ENCODE data around the gene NUTF2. TPM values are rescaled to one million over a fixed set of nuclear protein-coding genes. Genes with fewer than 3 reads are reported as not detected.

Gene NUTF2
- total RNA-seq, 1 experiment from 2014 or later, result 145 TPM

- TF ChIP-seq, protein P1, sequence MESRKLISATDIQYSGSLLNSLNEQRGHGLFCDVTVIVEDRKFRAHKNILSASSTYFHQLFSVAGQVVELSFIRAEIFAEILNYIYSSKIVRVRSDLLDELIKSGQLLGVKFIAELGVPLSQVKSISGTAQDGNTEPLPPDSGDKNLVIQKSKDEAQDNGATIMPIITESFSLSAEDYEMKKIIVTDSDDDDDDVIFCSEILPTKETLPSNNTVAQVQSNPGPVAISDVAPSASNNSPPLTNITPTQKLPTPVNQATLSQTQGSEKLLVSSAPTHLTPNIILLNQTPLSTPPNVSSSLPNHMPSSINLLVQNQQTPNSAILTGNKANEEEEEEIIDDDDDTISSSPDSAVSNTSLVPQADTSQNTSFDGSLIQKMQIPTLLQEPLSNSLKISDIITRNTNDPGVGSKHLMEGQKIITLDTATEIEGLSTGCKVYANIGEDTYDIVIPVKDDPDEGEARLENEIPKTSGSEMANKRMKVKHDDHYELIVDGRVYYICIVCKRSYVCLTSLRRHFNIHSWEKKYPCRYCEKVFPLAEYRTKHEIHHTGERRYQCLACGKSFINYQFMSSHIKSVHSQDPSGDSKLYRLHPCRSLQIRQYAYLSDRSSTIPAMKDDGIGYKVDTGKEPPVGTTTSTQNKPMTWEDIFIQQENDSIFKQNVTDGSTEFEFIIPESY (IDR thresholded peaks at IDR 0.05; ENCODE audit: extremely low read depth, insufficient replicate concordance, low read length), result no peak
- TF ChIP-seq, protein P2, sequence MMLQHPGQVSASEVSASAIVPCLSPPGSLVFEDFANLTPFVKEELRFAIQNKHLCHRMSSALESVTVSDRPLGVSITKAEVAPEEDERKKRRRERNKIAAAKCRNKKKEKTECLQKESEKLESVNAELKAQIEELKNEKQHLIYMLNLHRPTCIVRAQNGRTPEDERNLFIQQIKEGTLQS (IDR thresholded peaks at IDR 0.05), result no peak
- TF ChIP-seq POLR2A (IDR thresholded peaks at IDR 0.05; ENCODE audit: borderline replicate concordance, extremely low read depth, insufficient read depth, insufficient read length) (no peak), SIN3A (IDR thresholded peaks at IDR 0.05; ENCODE audit: low read depth) (no peak), ZNF274 (IDR thresholded peaks at IDR 0.05; ENCODE audit: low read depth, low read length) (no peak), ZFX (IDR thresholded peaks at IDR 0.05) (no peak), EZH2phosphoT487 (IDR thresholded peaks at IDR 0.05; ENCODE audit: borderline replicate concordance) (no peak)
- TF ChIP-seq, protein P3, sequence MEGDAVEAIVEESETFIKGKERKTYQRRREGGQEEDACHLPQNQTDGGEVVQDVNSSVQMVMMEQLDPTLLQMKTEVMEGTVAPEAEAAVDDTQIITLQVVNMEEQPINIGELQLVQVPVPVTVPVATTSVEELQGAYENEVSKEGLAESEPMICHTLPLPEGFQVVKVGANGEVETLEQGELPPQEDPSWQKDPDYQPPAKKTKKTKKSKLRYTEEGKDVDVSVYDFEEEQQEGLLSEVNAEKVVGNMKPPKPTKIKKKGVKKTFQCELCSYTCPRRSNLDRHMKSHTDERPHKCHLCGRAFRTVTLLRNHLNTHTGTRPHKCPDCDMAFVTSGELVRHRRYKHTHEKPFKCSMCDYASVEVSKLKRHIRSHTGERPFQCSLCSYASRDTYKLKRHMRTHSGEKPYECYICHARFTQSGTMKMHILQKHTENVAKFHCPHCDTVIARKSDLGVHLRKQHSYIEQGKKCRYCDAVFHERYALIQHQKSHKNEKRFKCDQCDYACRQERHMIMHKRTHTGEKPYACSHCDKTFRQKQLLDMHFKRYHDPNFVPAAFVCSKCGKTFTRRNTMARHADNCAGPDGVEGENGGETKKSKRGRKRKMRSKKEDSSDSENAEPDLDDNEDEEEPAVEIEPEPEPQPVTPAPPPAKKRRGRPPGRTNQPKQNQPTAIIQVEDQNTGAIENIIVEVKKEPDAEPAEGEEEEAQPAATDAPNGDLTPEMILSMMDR (IDR thresholded peaks at IDR 0.05 in 2 of 3, conservative IDR thresholded peaks at IDR 0.05 in 1 of 3; ENCODE audit: borderline replicate concordance in 1 of 3, insufficient read depth in 1 of 3, low read depth in 2 of 3, low read length in 2 of 3), result no peak
Measured at GRCh38 chr16:67878232-67878631, 31.5 kb downstream of the NUTF2 start (continued).

DNA sequence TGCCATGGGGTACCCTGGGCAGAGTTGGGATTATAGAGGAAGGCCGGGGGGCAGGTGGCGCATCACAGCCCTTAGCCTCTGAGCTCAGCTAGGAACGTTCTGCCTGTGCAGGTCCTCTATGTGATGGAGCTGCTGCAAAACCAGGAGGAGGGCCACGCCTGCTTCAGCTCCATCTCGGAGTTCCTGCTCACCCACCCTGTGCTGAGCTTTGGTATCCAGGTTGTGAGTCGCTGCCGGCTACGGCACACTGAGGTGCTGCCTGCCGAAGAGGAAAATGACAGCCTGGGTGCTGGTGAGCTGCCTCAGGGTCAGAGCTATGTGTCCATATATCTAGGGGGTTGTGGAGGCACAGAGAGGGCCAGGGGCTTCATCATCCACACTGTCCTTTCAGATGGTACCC lies 32.1 kb downstream of the NUTF2 start:
- TF ChIP-seq MAX (IDR thresholded peaks at IDR 0.05), result no peak
- no peak for TF ChIP-seq RAD21 (IDR thresholded peaks at IDR 0.05; ENCODE audit: low read depth)
- TF ChIP-seq SIN3A (IDR thresholded peaks at IDR 0.05; ENCODE audit: low read depth), result no peak
- TF ChIP-seq, protein P3 (IDR thresholded peaks at IDR 0.05 in 2 of 3, conservative IDR thresholded peaks at IDR 0.05 in 1 of 3; ENCODE audit: borderline replicate concordance in 1 of 3, insufficient read depth in 1 of 3, low read depth in 2 of 3, low read length in 2 of 3), result no peak
- TF ChIP-seq YY1 (IDR thresholded peaks at IDR 0.05; ENCODE audit: extremely low read depth, insufficient replicate concordance, low read depth, low read length), result no peak
- TF ChIP-seq, protein P4, sequence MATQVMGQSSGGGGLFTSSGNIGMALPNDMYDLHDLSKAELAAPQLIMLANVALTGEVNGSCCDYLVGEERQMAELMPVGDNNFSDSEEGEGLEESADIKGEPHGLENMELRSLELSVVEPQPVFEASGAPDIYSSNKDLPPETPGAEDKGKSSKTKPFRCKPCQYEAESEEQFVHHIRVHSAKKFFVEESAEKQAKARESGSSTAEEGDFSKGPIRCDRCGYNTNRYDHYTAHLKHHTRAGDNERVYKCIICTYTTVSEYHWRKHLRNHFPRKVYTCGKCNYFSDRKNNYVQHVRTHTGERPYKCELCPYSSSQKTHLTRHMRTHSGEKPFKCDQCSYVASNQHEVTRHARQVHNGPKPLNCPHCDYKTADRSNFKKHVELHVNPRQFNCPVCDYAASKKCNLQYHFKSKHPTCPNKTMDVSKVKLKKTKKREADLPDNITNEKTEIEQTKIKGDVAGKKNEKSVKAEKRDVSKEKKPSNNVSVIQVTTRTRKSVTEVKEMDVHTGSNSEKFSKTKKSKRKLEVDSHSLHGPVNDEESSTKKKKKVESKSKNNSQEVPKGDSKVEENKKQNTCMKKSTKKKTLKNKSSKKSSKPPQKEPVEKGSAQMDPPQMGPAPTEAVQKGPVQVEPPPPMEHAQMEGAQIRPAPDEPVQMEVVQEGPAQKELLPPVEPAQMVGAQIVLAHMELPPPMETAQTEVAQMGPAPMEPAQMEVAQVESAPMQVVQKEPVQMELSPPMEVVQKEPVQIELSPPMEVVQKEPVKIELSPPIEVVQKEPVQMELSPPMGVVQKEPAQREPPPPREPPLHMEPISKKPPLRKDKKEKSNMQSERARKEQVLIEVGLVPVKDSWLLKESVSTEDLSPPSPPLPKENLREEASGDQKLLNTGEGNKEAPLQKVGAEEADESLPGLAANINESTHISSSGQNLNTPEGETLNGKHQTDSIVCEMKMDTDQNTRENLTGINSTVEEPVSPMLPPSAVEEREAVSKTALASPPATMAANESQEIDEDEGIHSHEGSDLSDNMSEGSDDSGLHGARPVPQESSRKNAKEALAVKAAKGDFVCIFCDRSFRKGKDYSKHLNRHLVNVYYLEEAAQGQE (IDR thresholded peaks at IDR 0.05; ENCODE audit: low read depth), result no peak
- DNase-seq (ENCODE audit: low read depth, low spot score) (no peak), ATAC-seq (no peak)
- RAD21 ChIA-PET (ENCODE audit: low non-redundant PET in 1 of 2, low total read pairs in 2 of 2, uncharacterized antibody in 2 of 2, unreplicated experiment in 2 of 2), result no interaction called here
- peaks cover 1% of the 10 kb centered on the region; the same call in 1 of the 2 replicates for H4K20me1 ChIP-seq (ENCODE audit: insufficient read depth)
- no peak overlapping the region for H3K4me3 ChIP-seq (replicated peaks in 1 of 2; ENCODE audit: low read depth in 1 of 2, low read length in 2 of 2)
- H2AFZ ChIP-seq (ENCODE audit: low read depth, low read length, poor library complexity, severe bottlenecking), result no peak overlapping the region
- no peaks in the 10 kb centered on the region for H3K9me2 ChIP-seq (ENCODE audit: insufficient read depth)
- no peak overlapping the region for H3K27ac ChIP-seq (ENCODE audit: low read depth, low read length)
- peaks cover 7 to 9% of the 10 kb centered on the region in 2 experiments for H3K4me1 ChIP-seq (ENCODE audit: control insufficient read depth in 1 of 2, insufficient read depth in 2 of 2, low read length in 2 of 2)
- H3K79me2 ChIP-seq (ENCODE audit: insufficient read depth, low read length), result peaks cover 29% of the 10 kb centered on the region
- no peak overlapping the region for H3K4me2 ChIP-seq (ENCODE audit: low read length)
- H3K27me3 ChIP-seq (ENCODE audit: insufficient read depth, low read length), result no peaks in the 10 kb centered on the region
- intact Hi-C loops (cut with micrococcal nuclease), result no loop called here
- CTCF ChIA-PET, result no interaction called here
- H3K9me3 ChIP-seq (ENCODE audit: control insufficient read depth in 1 of 2, insufficient read depth in 1 of 2, low read depth in 1 of 2, low read length in 2 of 2), result no peaks in the 10 kb centered on the region
- no TSS peak for BruUV-seq (replicated peaks)
- H3K9ac ChIP-seq (ENCODE audit: low read length), result no peak overlapping the region
- POLR2A ChIA-PET, result no interaction called here
- H3K36me3 ChIP-seq (ENCODE audit: control insufficient read depth in 1 of 2, insufficient read depth in 2 of 2, low read length in 2 of 2), result peaks cover 46 to 68% of the 10 kb centered on the region in 2 experiments; a peak in 3 of 4 replicates
